ENCODE measurements around the gene FAM193A.
"Not testable (repeated sequence)": the region's sequence is repeated elsewhere in the genome, so short reads cannot be mapped to it uniquely, and the experiment has no call there.

Gene FAM193A, protein sequence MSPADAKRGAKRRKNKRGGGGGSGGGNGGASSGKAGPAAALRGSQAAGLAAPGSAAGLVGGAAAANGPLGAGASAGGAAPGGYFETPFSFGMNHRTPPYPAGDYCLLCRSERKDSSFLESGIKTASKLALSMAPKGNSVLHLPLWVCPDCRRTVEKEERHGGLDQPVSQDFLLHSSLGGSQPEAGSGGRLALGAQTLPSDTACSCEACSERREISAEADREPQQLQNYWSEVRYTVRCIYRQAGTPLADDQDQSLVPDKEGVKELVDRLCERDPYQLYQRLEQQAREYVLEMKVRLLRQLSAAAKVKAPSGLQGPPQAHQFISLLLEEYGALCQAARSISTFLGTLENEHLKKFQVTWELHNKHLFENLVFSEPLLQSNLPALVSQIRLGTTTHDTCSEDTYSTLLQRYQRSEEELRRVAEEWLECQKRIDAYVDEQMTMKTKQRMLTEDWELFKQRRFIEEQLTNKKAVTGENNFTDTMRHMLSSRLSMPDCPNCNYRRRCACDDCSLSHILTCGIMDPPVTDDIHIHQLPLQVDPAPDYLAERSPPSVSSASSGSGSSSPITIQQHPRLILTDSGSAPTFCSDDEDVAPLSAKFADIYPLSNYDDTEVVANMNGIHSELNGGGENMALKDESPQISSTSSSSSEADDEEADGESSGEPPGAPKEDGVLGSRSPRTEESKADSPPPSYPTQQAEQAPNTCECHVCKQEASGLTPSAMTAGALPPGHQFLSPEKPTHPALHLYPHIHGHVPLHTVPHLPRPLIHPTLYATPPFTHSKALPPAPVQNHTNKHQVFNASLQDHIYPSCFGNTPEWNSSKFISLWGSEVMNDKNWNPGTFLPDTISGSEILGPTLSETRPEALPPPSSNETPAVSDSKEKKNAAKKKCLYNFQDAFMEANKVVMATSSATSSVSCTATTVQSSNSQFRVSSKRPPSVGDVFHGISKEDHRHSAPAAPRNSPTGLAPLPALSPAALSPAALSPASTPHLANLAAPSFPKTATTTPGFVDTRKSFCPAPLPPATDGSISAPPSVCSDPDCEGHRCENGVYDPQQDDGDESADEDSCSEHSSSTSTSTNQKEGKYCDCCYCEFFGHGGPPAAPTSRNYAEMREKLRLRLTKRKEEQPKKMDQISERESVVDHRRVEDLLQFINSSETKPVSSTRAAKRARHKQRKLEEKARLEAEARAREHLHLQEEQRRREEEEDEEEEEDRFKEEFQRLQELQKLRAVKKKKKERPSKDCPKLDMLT (N-terminal part only)

DNA sequence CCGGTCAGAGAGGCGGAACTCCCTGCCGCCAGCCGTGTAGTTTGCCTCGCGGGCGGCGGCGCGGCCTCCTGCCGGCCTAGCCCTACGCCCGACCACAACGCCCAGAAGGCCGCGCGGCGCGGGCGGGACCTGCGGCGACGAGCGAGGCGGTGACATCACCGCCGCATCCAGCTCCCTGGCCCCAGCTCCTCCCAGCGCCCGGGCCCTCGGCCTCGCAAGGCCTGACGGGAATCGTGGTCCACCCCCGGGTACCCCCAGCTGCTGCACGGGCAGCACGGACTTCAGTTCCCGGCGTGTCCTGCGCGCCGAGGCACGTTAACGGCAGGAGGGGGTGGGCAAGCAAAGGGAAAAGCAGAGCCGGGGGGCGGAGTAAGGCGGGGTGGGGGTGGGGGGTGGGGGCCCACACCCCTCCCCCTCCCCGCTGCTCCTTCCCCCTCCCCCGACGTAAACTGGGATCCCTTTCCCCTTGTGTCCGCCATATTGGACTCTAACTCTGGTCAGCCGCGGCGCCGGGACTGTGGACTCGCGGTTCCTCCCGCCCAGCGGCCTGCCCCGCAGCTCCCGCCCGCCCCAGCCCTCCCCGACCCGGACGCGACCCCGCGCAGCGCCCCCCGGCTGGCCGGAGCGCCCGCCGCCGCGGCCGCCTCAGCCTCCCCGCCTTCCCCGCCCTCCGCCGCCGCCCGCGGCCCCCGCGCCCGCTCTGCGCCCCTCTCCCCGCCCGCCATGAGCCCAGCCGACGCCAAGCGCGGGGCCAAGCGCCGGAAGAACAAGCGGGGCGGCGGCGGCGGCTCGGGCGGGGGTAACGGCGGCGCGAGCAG, at the start of gene FAM193A:
Gene FAM193A, plus strand, starts transcription at position 455 of the 818 bp plus-strand sequence. Its CDS starts 269 bp downstream, at position 724.
- peak; percentile 72 for DNase-seq (ENCODE audit: low spot score)

DNA sequence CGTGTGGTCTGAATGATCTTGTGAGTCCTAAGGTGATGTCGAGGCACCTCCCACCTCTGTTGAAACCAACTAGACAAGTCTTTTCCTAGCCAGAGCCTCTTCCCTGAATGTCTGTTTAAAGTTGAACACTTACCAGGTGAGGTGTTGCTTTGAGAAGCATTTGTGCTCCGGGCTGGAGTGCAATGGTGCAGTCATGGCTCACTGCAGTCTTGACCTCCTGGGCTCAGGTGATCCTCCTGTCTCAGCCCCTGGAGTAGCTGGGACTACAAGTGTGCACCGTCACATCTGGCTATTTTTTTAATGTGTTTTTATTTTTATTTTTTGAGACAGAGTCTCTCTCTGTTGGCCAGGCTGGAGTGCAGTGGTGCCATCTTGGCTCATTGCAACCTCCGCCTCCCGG, 49.5 kb upstream of the FAM193A start:
- no peak for DNase-seq (ENCODE audit: low spot score)

DNA sequence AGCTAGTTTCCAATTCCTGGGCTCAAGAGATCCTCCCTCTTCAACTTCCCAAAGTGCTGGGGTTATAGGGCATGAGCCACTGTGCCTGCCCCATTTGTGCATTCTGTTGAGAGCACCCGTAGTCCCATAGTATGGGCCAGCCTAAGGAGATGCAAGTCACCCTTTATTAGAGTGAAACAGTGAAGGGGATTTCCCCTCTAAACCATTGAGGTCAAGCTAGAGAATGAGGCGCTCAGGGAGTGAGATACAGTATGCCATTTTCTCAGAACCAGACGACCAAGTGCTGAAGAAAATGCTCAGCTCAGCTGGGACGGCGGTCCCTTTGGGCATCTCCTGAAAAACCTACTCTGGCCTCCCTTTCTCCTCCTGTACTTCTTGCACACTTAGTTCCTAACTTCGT, 48.8 kb upstream of the FAM193A start:
- no peak for DNase-seq (ENCODE audit: low spot score)

DNA sequence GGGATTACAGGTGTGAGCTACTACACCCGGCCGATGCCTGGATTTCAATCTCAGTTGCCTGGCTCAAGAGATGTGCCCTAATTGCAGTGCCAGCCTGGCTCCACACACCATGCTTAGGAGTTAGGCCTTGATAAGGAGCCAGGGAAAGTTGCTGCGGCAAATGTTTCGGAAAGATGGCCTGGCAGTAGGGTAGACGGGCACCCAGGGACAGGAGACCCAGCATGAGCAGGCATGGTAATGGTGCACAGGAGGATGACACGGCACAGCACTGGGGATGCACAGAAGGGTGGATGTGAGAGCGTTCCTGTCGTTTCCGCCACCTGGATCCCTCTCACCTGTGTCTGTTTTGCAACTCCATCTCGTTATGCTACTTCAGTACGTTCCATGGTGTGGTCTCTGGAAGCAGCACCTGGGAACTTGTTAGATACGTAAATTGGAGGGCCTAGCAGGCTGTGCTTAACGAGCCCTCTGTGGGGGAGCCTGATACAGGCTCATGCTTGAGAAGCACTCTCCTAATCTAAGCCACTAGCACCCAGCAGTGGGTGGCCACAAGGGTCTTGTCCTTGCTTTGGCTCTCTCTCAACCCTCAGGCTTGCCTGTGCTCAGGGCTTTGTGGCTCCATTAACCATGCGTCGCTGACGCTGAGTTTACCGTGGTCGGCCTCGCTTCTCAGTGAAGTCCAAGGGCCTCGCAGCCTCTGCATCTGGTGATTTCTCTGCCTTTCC, 47.2 kb upstream of the FAM193A start:
- DNase-seq (ENCODE audit: low spot score): no peak

DNA sequence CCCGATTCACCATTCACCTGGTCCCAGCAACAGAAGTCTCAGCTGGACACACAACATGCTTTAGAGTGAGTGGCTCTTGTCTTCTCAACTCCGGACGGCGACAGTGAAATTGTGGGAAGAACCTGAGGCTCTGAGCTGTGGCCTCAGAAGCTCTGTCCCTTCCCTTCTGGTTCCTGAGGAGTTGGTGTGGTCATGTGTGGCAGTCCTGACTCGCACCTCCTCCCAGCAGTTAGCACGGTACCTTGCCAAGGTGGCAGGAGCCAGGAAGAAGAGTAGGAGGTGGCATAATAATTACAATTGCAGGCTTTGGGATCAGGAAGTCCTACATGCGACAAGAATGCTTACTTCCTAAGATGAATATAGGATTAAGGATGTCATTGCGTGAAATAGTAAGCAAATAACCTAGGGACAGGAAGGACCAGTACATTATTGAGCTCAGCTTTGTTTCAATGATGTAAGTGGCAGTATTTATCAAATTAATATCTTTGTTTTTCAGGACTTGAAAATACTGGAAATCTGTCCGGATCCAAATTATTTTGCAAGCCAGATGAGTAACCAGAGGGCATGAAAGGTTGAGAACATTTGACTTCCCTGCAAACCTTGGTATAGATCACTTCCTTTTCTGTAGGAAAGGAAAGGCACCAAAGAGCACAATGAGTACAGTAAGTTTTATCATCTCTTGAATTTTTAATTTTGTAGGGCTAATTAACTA, 46.5 kb upstream of the FAM193A start:
- DNase-seq (ENCODE audit: low spot score): no peak

DNA sequence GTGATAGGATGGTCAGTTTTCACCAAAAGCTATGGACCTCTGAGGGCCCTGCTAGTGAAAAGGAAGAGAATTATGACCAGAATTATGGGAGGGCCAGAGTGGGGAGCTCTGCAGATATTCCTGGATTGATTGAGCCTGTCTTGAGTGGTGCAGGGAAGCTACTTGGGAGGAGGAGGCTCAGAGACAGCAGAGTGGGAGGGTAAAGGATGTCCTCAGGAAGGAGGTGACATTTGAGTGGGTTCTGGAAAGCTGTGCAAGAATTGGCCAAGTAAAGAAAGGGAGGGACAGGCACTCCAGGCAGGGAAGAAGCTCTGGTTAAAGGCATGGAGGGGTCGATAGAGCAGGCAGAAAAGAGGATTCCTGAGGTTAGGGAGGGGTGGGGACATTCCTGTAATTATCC, 43.5 kb upstream of the FAM193A start:
- no peak for DNase-seq (ENCODE audit: low spot score)

DNA sequence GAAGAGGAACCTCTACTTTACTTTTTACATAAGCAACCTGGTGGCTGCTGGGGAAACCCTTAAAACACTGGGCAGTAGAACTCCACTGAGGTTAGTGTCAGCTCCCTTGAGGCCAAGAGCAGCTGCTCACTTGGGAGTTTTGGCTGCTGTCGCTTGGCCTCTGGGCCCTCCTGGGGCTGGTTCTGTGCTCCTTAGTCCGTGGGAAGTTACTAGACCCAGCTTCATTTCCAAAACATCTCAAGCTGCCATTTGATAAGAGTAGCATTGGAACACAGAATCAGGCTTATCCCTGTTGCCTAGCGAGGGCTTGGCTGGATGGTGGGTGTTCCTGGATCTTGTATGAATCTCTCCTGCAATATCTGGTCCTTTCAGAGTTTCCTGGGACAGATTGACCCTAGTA, 41.5 kb upstream of the FAM193A start:
- DNase-seq (ENCODE audit: low spot score): no peak

DNA sequence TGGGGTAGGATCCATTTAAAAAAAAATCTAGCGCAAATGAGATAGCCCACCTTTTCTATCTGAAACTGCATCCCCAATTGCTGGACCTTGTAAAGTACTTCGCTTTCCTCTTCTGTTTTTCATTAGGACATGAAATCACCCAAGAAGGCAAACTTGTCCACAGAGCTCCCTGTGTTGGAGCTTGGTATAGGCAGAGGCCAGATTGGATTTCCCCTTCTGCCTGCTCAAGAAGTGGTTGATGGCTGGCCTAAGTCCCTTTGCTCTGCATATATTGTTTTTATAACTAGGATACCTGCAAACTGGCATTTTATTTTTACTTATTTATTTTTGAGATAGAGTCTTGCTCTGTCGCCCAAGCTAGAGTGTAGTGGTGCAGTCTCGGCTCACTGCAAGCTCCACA, 39.1 kb upstream of the FAM193A start:
- no peak for DNase-seq (ENCODE audit: low spot score)

DNA sequence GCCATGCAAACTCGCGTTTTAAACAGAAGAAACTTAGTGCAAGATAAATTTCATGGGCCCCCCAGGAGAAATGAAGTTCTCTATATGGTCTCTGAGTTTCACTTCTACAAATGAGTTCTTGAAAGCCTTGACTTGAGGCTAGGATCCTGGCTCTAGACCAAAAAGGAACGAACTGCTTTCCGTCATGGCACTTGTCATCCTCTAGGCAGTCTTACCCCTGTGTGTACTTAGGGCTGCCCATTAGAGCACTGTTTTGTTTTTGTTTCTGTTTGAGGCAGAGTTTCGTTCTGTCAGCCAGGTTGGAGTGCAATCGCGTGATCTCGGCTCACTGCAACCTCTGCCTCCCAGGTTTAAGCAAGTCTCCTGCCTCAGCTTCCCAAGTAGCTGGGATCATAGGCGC, 38.5 kb upstream of the FAM193A start:
- no peak for DNase-seq (ENCODE audit: low spot score)

DNA sequence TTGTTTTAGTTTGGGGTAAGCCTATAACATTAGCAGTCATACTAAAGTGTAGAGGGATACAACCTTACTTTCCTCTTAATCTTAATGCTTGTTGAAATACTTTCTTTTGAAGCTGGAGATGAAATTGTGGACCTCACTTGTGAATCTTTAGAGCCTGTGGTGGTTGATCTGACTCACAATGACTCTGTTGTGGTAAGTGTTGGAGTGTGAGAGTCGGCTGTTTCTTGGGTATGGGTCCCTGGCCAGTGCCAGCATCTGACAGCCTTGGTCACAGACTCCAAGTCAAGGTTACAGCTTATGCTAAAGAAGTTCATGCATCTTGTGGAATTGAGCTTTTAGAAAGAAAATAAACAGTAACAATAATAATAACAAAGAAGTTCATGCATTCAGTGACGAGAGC, 35.9 kb upstream of the FAM193A start:
- DNase-seq (ENCODE audit: low spot score): no peak

DNA sequence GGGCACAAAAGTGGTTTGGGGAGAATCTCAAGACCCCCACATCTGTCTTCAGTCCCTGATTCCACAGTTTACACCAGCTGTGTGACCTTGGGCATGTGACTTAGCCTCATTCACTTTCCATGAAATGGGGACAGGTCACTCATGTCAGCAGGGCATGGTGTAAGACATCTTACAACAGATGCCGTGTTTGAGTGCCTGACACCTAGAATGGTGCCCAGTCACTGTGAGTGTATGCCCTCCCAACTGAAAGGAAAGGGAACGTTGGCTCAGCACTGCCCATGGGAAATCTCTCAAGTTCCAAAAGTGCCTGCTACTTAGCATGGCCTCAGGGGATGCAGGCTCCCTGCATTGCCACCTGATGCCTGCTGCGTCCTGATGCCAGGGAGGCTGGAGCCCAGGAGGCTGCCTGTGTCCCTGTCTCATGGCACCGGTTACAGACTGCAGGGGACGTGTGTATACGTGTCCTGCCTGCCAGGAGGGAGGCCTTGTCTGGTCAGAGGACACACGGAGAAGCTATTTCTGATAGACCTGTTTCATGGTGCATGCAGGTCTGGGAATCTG, 35.3 kb upstream of the FAM193A start:
- no peak for DNase-seq (ENCODE audit: low spot score)

DNA sequence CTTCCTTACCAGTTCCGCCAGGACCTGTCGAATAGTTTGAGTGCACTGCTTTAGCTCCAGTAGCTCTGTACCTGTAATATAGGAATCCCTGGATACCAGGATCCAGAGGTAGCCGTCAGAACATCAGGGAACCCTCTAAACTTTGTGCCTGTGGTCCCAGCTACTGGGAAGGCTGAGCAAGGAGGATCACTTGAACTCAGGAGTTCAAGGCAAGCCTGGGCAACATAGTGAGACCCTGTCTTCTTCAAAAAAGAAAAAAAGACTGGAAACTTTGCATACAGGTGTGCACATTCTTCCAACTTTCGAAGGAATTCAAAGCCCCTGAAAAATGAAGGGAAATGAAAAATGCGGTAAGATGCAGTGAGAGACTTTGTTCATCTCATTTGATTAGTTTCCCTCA, 32.6 kb upstream of the FAM193A start:
- DNase-seq (ENCODE audit: low spot score): no peak

DNA sequence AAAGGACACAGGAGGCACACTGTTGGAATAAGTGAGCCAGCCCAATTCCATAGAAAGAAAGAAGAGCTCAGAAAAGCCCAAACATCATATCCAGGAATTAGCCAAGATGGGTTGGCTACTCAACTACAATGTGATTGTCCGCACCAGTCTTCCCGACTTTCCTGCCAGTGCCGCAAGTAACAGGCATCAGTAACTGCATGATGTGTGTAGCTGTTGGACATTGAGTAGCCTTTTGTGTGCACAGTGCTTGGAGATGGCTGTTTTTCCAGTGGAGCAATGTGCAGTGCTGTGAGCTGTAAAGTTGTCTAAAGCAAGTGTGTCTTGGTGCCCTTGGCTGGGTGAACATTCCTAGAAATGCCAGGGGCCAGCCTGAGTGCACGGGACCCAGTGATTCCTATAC, 29.2 kb upstream of the FAM193A start:
- no peak for DNase-seq (ENCODE audit: low spot score)

DNA sequence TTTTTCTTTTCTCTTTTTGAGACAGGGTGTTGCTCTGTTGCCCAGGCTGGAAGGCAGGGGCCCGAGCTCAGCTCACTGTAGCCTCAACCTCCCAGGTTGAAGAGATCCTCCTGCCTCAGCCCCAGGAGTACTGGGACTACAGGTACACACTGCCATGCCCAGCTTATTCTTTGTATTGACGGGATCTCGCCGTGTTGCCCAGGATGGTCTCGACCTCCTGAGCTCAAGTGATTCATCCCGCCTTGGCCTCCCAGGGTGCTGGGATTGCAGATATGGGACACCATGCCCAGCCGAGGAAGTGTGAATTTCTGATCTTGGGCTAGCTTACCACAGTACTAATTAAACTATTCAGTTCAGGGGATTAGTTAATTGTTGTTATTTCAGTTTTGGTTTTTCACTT, 28.6 kb upstream of the FAM193A start:
- DNase-seq (ENCODE audit: low spot score): no peak

DNA sequence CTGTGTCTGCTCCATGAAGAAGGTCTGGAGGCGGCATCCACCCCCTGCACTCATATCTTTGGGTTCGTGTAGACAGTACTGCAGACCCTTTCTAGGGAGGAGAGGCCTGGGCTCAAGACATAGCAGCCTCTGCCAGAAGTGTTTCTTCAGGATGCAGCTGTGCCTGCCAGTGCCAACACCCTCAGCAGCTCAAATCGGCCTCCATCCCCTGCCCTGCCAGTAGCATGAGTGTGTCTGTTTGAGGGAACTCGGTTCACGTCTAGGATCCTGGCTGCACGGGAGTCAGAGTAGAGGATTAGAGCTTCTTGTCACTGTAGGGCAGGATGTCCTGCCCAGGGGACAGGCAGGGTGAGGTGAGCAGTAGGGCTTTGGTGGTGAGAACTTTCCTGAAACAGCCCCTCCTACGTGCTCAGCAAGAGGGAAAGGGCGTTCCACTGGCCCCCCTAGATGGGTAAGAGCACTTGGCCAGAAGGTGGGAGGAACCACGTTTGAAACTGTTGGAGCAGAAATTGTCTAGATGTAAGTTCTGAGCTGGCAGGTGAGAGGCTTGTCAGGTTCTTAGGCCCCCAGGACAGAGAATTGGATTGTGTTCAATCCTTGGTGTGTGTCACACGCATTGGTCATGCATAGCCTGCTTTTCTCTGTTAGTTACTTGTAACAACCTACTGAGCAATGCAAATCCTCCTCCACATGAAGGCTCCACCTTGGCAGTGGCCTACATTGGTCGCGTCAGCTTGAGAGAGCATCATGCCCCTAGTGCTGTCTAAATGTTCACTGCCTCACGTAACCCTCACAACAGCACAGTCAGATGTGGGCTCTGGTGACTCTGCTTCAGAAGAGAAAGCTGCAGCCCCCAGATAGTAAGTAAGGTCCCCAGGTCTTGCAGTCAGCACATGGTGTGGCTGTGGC, 25.8 kb upstream of the FAM193A start:
- DNase-seq (ENCODE audit: low spot score): no peak

DNA sequence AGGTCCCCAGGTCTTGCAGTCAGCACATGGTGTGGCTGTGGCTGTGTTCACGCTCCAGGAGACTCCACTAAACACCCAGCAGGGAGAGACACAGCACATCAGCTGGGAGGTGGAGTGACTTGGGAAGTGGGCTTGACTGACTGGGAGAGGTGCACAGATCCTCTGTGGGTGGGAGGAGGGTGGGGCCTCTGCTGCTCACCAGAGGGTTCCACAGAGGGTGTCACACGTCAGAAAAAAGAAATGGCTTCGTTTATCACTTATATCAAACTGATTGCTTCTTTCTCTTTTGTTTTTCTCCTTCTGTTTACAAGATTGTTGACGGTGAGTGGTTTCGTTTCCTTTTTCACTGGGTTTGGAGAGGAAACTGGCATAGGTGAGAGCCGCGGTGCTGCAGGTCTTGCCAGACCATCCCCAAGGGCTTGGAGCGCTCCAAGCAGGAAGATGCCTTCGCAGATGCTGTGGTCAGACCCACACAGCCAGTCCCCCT, 24.8 kb upstream of the FAM193A start:
- no peak for DNase-seq (ENCODE audit: low spot score)

DNA sequence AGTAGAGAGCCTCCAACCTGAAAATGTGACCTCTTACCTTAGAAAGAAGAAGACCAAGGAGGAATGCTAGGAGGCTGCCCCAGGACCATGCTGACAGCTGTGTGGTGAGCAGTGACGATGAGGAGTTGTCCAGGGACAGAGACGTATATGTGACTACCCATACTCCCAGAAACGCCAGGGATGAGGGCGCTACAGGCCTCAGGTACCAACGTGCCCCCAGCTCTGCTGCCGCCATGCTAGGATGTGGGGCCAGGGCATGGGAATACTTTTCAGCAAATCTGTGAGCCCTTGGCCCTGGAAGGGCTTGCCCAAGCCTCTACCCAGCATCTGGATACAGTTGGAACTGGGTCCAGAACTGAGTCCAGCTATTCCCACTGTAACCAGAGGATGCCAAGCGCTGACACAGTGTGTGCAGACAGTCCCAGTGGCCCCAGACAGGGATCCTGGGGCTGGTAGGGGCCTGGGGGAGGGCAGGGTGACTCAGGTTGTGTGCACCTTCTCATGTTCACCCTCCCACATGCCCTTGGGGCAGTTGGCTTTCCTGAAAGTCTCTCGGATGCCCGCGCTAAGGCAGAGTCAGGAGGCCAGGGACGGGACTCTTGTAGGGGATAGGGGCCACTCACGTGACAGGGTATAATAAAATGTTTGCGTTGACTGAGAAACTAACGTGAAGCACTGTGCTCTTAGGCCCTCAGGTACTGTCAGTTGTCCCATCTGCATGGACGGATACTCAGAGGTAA, 23.9 kb upstream of the FAM193A start:
- no peak for DNase-seq (ENCODE audit: low spot score)

DNA sequence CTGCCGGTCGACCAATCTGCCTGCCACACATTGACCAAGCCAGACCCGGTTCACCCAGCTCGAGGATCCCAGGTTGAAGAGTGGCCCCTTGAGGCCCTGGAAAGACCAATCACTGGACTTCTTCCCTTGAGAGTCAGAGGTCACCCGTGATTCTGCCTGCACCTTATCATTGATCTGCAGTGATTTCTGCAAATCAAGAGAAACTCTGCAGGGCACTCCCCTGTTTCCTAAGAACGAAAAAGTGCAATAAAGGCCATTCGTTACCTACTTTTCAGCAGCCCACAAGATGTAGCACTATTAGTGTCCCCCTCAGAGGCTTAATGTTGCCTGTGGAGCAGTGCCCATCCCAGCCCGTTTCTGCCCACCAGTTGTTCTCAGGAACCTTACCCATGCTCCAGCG, 22.3 kb upstream of the FAM193A start:
- DNase-seq (ENCODE audit: low spot score): not testable (repeated sequence)

Measured in COLO829 (cell line).